Suprapubic skin (tissue), 4 donors: Measurements from ENCODE around the gene DPP10.

ENCODE experiments used
- CTCF ChIP-seq, 2 donors: fragments of 200-600 bp in 1 of 2; fragments of 450-650 bp in 1 of 2; sonication (generic) in 1 of 2; IDR thresholded peaks; one replicate each; pipeline ENCODE4 v1.5.1; 2016 to 2019; ENCODE audit warnings: antibody characterized with exemption in 2 of 2, mild to moderate bottlenecking in 1 of 2, moderate library complexity in 1 of 2
- EP300 ChIP-seq: sonication (generic); formaldehyde crosslinking; IDR thresholded peaks from one replicate; pipeline ENCODE4 v1.6.1; 2017; ENCODE audit warnings: antibody characterized with exemption
- POLR2A ChIP-seq, 2 donors: fragments of 450-650 bp; IDR thresholded peaks; one replicate each; pipeline ENCODE4 v1.6.1; 2017; ENCODE audit warnings: antibody characterized with exemption in 2 of 2, mild to moderate bottlenecking in 2 of 2, moderate library complexity in 2 of 2
- POLR2AphosphoS5 ChIP-seq, 3 donors: sonication (generic); formaldehyde crosslinking; IDR thresholded peaks; one replicate each; pipeline ENCODE4 v1.6.1; 2017; ENCODE audit warnings: antibody characterized with exemption in 3 of 3

DNA sequence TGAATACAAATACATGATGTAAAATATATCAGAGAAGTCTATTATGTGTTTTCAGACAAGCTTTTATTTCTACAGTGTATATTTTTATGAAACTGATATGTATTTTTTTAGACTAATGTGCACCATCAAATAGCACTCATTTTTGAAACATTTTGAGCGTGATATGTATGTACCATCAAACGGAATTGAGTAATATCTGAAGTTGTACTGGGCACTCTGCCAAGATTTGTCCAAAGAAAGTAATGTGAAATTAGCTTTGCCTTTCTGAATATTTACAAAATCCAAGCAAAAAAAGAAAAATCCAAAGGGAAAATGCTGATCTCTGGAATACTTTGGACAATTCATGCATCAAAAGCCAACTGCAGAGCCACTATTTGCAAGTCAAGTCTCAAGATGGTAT, 972.0 kb downstream of the DPP10 start:
- no peak for TF ChIP-seq POLR2A (IDR thresholded peaks at IDR 0.05)
- TF ChIP-seq CTCF (IDR thresholded peaks at IDR 0.05), result no peak
- no peak for TF ChIP-seq POLR2AphosphoS5 (IDR thresholded peaks at IDR 0.05)
- no peak for TF ChIP-seq EP300
